HTERT RPE-1 (cell line): Measurements from ENCODE around the gene NAPSA.
"Not testable (repeated sequence)": the region's sequence is repeated elsewhere in the genome, so short reads cannot be mapped to it uniquely, and the experiment has no call there.

Source experiments
- in situ Hi-C: fragments of 300-500 bp; cut with MboI; formaldehyde crosslinking; loops from 4 replicates; pipeline ENCODE4 v1.14.3; 2020; ENCODE audit warnings: low sequenced_read_pairs

Gene NAPSA

GRCh38 chr19:50331994-50332243 is 33.5 kb downstream of the NAPSA start:
- in situ Hi-C loops = no loop called here

GRCh38 chr19:50331221-50331993 is 34.0 kb downstream of the NAPSA start:
- in situ Hi-C loops = no loop called here

- in situ Hi-C loops = no loop called here
Measured at GRCh38 chr19:50330365-50331078, 34.9 kb downstream of the NAPSA start.

- in situ Hi-C loops = not testable (repeated sequence)
Measured at GRCh38 chr19:50329926-50330294, 35.5 kb downstream of the NAPSA start.

GRCh38 chr19:50329146-50329925 is 36.1 kb downstream of the NAPSA start, which contains the start of gene KCNC3:
KCNC3 (minus strand) TSS chr19:50329377; CDS start chr19:50329082, 295 bp downstream.
- in situ Hi-C loops = no loop called here

- in situ Hi-C loops = no loop called here
Measured at GRCh38 chr19:50328873-50329145, 36.6 kb downstream of the NAPSA start.

- in situ Hi-C loops = no loop called here
Measured at GRCh38 chr19:50328224-50328872, 37.1 kb downstream of the NAPSA start.

GRCh38 chr19:50327461-50328223 is 37.8 kb downstream of the NAPSA start:
- in situ Hi-C loops = no loop called here

- in situ Hi-C loops = no loop called here
Measured at GRCh38 chr19:50327013-50327412, 38.4 kb downstream of the NAPSA start.

- in situ Hi-C loops = no loop called here
Measured at GRCh38 chr19:50326101-50326664, 39.3 kb downstream of the NAPSA start.

GRCh38 chr19:50325310-50326100 is 39.9 kb downstream of the NAPSA start:
- in situ Hi-C loops = no loop called here

- in situ Hi-C loops = no loop called here
Measured at GRCh38 chr19:50324331-50324730, 41.1 kb downstream of the NAPSA start.

GRCh38 chr19:50323782-50324133 is 41.7 kb downstream of the NAPSA start:
- in situ Hi-C loops = no loop called here

GRCh38 chr19:50322931-50323781 is 42.3 kb downstream of the NAPSA start:
- in situ Hi-C loops = no loop called here

- in situ Hi-C loops = no loop called here
Measured at GRCh38 chr19:50322234-50322633, 43.2 kb downstream of the NAPSA start.

GRCh38 chr19:50321831-50322230 is 43.6 kb downstream of the NAPSA start:
- in situ Hi-C loops = no loop called here

GRCh38 chr19:50320596-50320995 is 44.8 kb downstream of the NAPSA start:
- in situ Hi-C loops = no loop called here

- in situ Hi-C loops = no loop called here
Measured at GRCh38 chr19:50320051-50320450, 45.4 kb downstream of the NAPSA start.

GRCh38 chr19:50319156-50319555 is 46.3 kb downstream of the NAPSA start:
- in situ Hi-C loops = no loop called here
